ENCODE data around the gene LGALS9C.
A peak's percentile ranks its signal among the peaks of the same experiment; 100 is the strongest.
"Not testable (repeated sequence)": the region's sequence is repeated elsewhere in the genome, so short reads cannot be mapped to it uniquely, and the experiment has no call there.

The LGALS9C gene

GRCh38 chr17:18478977-18479595 lies 2.5 kb downstream of the LGALS9C start:
- DNase-seq: not testable (repeated sequence)

GRCh38 chr17:18481775-18482174 lies 5.2 kb downstream of the LGALS9C start:
- DNase-seq: not testable (repeated sequence)

GRCh38 chr17:18485936-18486464 lies 9.4 kb downstream of the LGALS9C start:
- DNase-seq: not testable (repeated sequence)

- DNase-seq: not testable (repeated sequence)
Measured at GRCh38 chr17:18487633-18488032, 11.0 kb downstream of the LGALS9C start.

GRCh38 chr17:18488622-18489021 lies 12.0 kb downstream of the LGALS9C start:
- DNase-seq: not testable (repeated sequence)

- not testable (repeated sequence) for DNase-seq
Measured at GRCh38 chr17:18490016-18490415, 13.4 kb downstream of the LGALS9C start.

GRCh38 chr17:18492712-18493480 lies 16.3 kb downstream of the LGALS9C start:
- DNase-seq: peak; percentile 81

GRCh38 chr17:18494250-18494768 lies 17.7 kb downstream of the LGALS9C start:
- DNase-seq: not testable (repeated sequence)

- not testable (repeated sequence) for DNase-seq
Measured at GRCh38 chr17:18497044-18497443, 20.5 kb downstream of the LGALS9C start.

- not testable (repeated sequence) for DNase-seq
Measured at GRCh38 chr17:18499100-18499499, 22.5 kb downstream of the LGALS9C start.

GRCh38 chr17:18499756-18500155 lies 23.2 kb downstream of the LGALS9C start:
- not testable (repeated sequence) for DNase-seq

- DNase-seq: not testable (repeated sequence)
Measured at GRCh38 chr17:18500281-18500680, 23.7 kb downstream of the LGALS9C start.

- DNase-seq: not testable (repeated sequence)
Measured at GRCh38 chr17:18500816-18501215, 24.2 kb downstream of the LGALS9C start.

- DNase-seq: not testable (repeated sequence)
Measured at GRCh38 chr17:18503221-18503620, 26.6 kb downstream of the LGALS9C start.

- DNase-seq: not testable (repeated sequence)
Measured at GRCh38 chr17:18507729-18508128, 31.1 kb downstream of the LGALS9C start.

GRCh38 chr17:18508667-18509066 lies 32.1 kb downstream of the LGALS9C start:
- DNase-seq: not testable (repeated sequence)

GRCh38 chr17:18521100-18521499 lies 44.5 kb downstream of the LGALS9C start:
- DNase-seq: not testable (repeated sequence)

GRCh38 chr17:18525015-18525414 lies 48.4 kb downstream of the LGALS9C start:
- DNase-seq: not testable (repeated sequence)

- not testable (repeated sequence) for DNase-seq
Measured at GRCh38 chr17:18526168-18526800, 49.7 kb downstream of the LGALS9C start.

GRCh38 chr17:18527354-18527753 lies 50.8 kb downstream of the LGALS9C start:
- DNase-seq: not testable (repeated sequence)

- DNase-seq: not testable (repeated sequence)
Measured at GRCh38 chr17:18528435-18528834, 51.8 kb downstream of the LGALS9C start.

GRCh38 chr17:18528899-18529500 lies 52.4 kb downstream of the LGALS9C start:
- DNase-seq: not testable (repeated sequence)

GRCh38 chr17:18530405-18530804 lies 53.8 kb downstream of the LGALS9C start:
- DNase-seq: not testable (repeated sequence)

Data from activated CD4-positive, alpha-beta T cell treated with anti-CD3 and anti-CD28 coated beads, Interleukin-2, amount 50 U/mL, for 16 hours (primary cell).